HepG2 (cell line): ENCODE measurements around the gene WIPF2. TPM values are rescaled to one million over a fixed set of nuclear protein-coding genes. Genes with fewer than 3 reads are reported as not detected.

ENCODE experiments used
- ATAC-seq: fragments of 200-7000 bp; cut with Tn5 transposase; 3 replicates; pipeline ENCODE4 v1.9.1; 2020; ENCODE audit warnings: mild to moderate bottlenecking, moderate library complexity
- BruUV-seq: library from RNA; stranded (reverse); fragments of 400-500 nt; replicated peaks from 2 replicates; lab custom pipeline; 2021; lab: Mats Ljungman, UMichigan
- CTCF ChIA-PET: fragments of 300-600 bp; formaldehyde crosslinking; extraction: SDS; loops from one replicate; lab custom pipeline; 2021; ENCODE audit warnings: low total read pairs, inconsistent platforms, low intra/inter-chr PET ratio; lab: Yijun Ruan, JAX
- POLR2A ChIA-PET: fragments of 350-600 bp; sonication (Branson Sonifier 250); formaldehyde crosslinking; loops from one replicate; lab custom pipeline; 2020; ENCODE audit warnings: antibody characterized with exemption, inconsistent platforms; lab: Yijun Ruan, JAX
- DNase-seq: peaks from one replicate; pipeline ENCODE4 v3.0.0-alpha.2; 2015; ENCODE audit warnings: low spot score
- FAIRE-seq: peaks from 3 replicates; lab custom pipeline; 2011; peaks lifted over from hg19 to GRCh38; lab: Jason Lieb, UNC
- H2AFZ ChIP-seq: one replicate; pipeline ENCODE4 v1.6.1; 2011; ENCODE audit warnings: low read length, inconsistent platforms
- H3K27ac ChIP-seq: fragments of 300-600 bp; 3 replicates; pipeline ENCODE4 v1.8.0; 2011; ENCODE audit warnings: mixed run types, mild to moderate bottlenecking, mixed read lengths, low read length, inconsistent platforms; ENCODE audit not compliant: insufficient read depth; ENCODE audit errors: extremely low read length
- H3K27me3 ChIP-seq, 2 experiments: fragments of 200-600 bp in 1 of 2; 2 replicates in 1 of 2; 3 replicates in 1 of 2; pipeline versions ENCODE4 v1.6.0 to v1.8.0; 2011; ENCODE audit warnings: low read length in 2 of 2, mild to moderate bottlenecking in 2 of 2, moderate library complexity in 2 of 2, inconsistent platforms in 1 of 2; ENCODE audit not compliant: insufficient read depth in 2 of 2, control insufficient read depth in 1 of 2
- H3K36me3 ChIP-seq, 2 experiments: fragments of 200-600 bp in 1 of 2; replicated peaks in 1 of 2; 2 replicates in 1 of 2; 3 replicates in 1 of 2; pipeline versions ENCODE4 v1.5.1 to v1.8.0; 2011; ENCODE audit warnings: low read length in 2 of 2, inconsistent platforms in 1 of 2; ENCODE audit not compliant: insufficient read depth in 2 of 2, control insufficient read depth in 1 of 2
- H3K4me1 ChIP-seq: 2 replicates; pipeline ENCODE4 v1.5.1; 2012; ENCODE audit warnings: low read length, inconsistent platforms; ENCODE audit not compliant: insufficient read depth
- H3K4me2 ChIP-seq: 2 replicates; pipeline ENCODE4 v1.6.0; 2011; ENCODE audit warnings: low read depth, low read length, inconsistent platforms
- H3K4me3 ChIP-seq, 3 experiments: fragments of 200-600 bp in 1 of 3; sonication (generic), shearing (Covaris generic) in 1 of 3; replicated peaks in 1 of 3; 2 replicates each; pipeline ENCODE4 v1.5.1; 2011 to 2016; ENCODE audit warnings: low read length in 3 of 3, inconsistent platforms in 2 of 3, low read depth in 2 of 3, mild to moderate bottlenecking in 2 of 3, control low read depth in 1 of 3, mixed read lengths in 1 of 3; ENCODE audit not compliant: insufficient read depth in 1 of 3
- H3K79me2 ChIP-seq: one replicate; pipeline ENCODE4 v1.6.1; 2011; ENCODE audit warnings: low read length, inconsistent platforms; ENCODE audit not compliant: insufficient read depth
- H3K9ac ChIP-seq: 2 replicates; pipeline ENCODE4 v1.6.0; 2011; ENCODE audit warnings: mild to moderate bottlenecking, low read depth, low read length, inconsistent platforms; ENCODE audit not compliant: insufficient read depth
- H3K9me3 ChIP-seq: 2 replicates; pipeline ENCODE4 v1.5.1; 2012; ENCODE audit warnings: mild to moderate bottlenecking, low read length
- H4K20me1 ChIP-seq: 2 replicates; pipeline ENCODE4 v1.6.0; 2011; ENCODE audit warnings: inconsistent platforms, mild to moderate bottlenecking, low read length, moderate library complexity; ENCODE audit not compliant: insufficient read depth
- AKAP8 ChIP-seq: sonication (generic); formaldehyde crosslinking; IDR thresholded peaks from 2 replicates; pipeline ENCODE4 v1.5.1; 2020; ENCODE audit warnings: mild to moderate bottlenecking, missing genetic modification reagents
- KDM3A ChIP-seq: IDR thresholded peaks from 2 replicates; pipeline ENCODE4 v1.6.1; 2018; ENCODE audit warnings: low read depth, missing compliant biosample characterization
- PATZ1 ChIP-seq: sonication (generic); formaldehyde crosslinking; IDR thresholded peaks from 2 replicates; pipeline ENCODE4 v1.4.0; 2020; ENCODE audit warnings: missing genetic modification reagents
- TSC22D2 ChIP-seq: sonication (generic); formaldehyde crosslinking; IDR thresholded peaks from 2 replicates; pipeline ENCODE4 v1.5.1; 2020; ENCODE audit warnings: missing genetic modification reagents, mild to moderate bottlenecking, borderline replicate concordance
- USF2 ChIP-seq, 2 experiments: sonication (generic) in 1 of 2; formaldehyde crosslinking in 1 of 2; IDR thresholded peaks; 2 replicates each; pipeline versions ENCODE4 v1.5.1 to v1.6.1; 2011 to 2020; ENCODE audit warnings: borderline replicate concordance in 1 of 2, low read depth in 1 of 2, low read length in 1 of 2, mild to moderate bottlenecking in 1 of 2, missing genetic modification reagents in 1 of 2, moderate library complexity in 1 of 2
- ZNF276 ChIP-seq: sonication (generic); formaldehyde crosslinking; IDR thresholded peaks from 2 replicates; pipeline ENCODE4 v1.4.0; 2020; ENCODE audit warnings: mild to moderate bottlenecking, low read depth, missing genetic modification reagents
- ZNF710 ChIP-seq: sonication (generic); formaldehyde crosslinking; IDR thresholded peaks from 2 replicates; pipeline ENCODE4 v1.5.0; 2020; ENCODE audit warnings: mild to moderate bottlenecking, missing genetic modification reagents, borderline replicate concordance
- ZNF850 ChIP-seq: sonication (generic); formaldehyde crosslinking; conservative IDR thresholded peaks from 2 replicates; pipeline ENCODE4 v1.9.0; 2021; ENCODE audit warnings: mild to moderate bottlenecking, missing genetic modification reagents
- WGBS: methylation state at CpG from one replicate; pipeline ENCODE4 v1.1.6; 2017; ENCODE audit warnings: low lambda C conversion rate; 5-methylcytosine and 5-hydroxymethylcytosine counted together
- in situ Hi-C: cut with HindIII; loops from 2 replicates; pipeline ENCODE4 v1.10.0; 2017; ENCODE audit warnings: low pct_unique_long_range_greater_than_20kb; ENCODE audit not compliant: extremely low pct_ligation_motif_present
- intact Hi-C: fragments of 100-400 bp; cut with micrococcal nuclease; formaldehyde crosslinking; loops from one replicate; pipeline ENCODE4 v1.10.0; 2022; ENCODE audit not compliant: unreplicated experiment
- polyA plus RNA-seq, 8 experiments: library from polyadenylated mRNA; depleted of rRNA in 3 of 8; stranded (reverse) in 7 of 8; unstranded in 1 of 8; fragments of >200 nt; fragmentation: Illumina TruSeq in 4 of 8; extraction: Trizol in 4 of 8; gene quantifications; 2 replicates each; pipeline versions ENCODE4 v1.2.1 to v1.2.3, GENCODE V29; 2011 to 2016; ENCODE audit warnings: low read depth in 4 of 8, missing spikeins in 1 of 8, mixed read lengths in 1 of 8; ENCODE audit not compliant: insufficient read depth in 1 of 8
- total RNA-seq, 5 experiments: library from RNA; depleted of rRNA; stranded (reverse); fragments of >200 nt; fragmentation: Illumina TruSeq; extraction: Trizol; gene quantifications; 2 replicates each; pipeline ENCODE4 v1.2.3, GENCODE V29; 2016; ENCODE audit warnings: low read depth in 1 of 5

Gene WIPF2
- total and polyA plus RNA-seq, 2 of the 13 experiments (the other 11 are each of a cell fraction or from before 2014, with no cell fraction given), result 7.2 to 10.8 TPM

- TSS peak; percentile 81 for BruUV-seq
- ChIA-PET CTCF (interaction anchor here (1.2 kb wide), 1 partner anchor 15 kb away, joined by 4 read pairs; no protein-coding TSS in a partner anchor), POLR2A (interaction anchor here (0.8 to 3.8 kb wide), 20 partner anchors 8 to 1371 kb away, joined by 3 to 45 read pairs (median 4); partner anchors contain the start of genes NR1D1, PSMD3, RARA and TOP2A)
- H3K4me1 ChIP-seq, result peaks cover 89% of the 10 kb centered on the region
- intact Hi-C loops (loop anchor here (2.0 kb wide), 3 partner anchors 15 to 99 kb away; partner anchors contain the start of gene TOP2A), in situ Hi-C loops (loop anchor here (5.0 kb wide), 2 partner anchors 35 to 100 kb away; partner anchors contain the start of gene TOP2A)
- no peaks in the 10 kb centered on the region for H3K36me3 ChIP-seq
- no peaks in the 10 kb centered on the region; a peak in 1 of 5 replicates for H3K27me3 ChIP-seq
- peak overlapping the region; percentile 86 to 95 (median 86) for H3K4me3 ChIP-seq
- peaks cover 27% of the 10 kb centered on the region for H3K79me2 ChIP-seq
- FAIRE-seq (peak; percentile 37), ATAC-seq (peak; percentile 42), DNase-seq (peak; percentile 64)
- peak overlapping the region; percentile 72 for H3K9ac ChIP-seq
- peak overlapping the region; percentile 100 for H3K4me2 ChIP-seq
- H3K27ac ChIP-seq, result peak overlapping the region; percentile 45
- under 1% methylated on average over 6 of the region's 6 CpGs for WGBS
- H2AFZ ChIP-seq, result peak overlapping the region; percentile 30
- H3K9me3 ChIP-seq, result no peaks in the 10 kb centered on the region
- no peaks in the 10 kb centered on the region; the same call in 1 of the 2 replicates for H4K20me1 ChIP-seq
- 0 out of 2 replicates have a peak, but pooled peaks have one; percentile 3 for TF ChIP-seq KDM3A (CRISPR knock-in tag)
- TF ChIP-seq ZNF850 (CRISPR knock-in tag), result 0 out of 2 replicates have a peak, but pooled peaks have one; percentile 11
- TF ChIP-seq ZNF710, result no peak
- TF ChIP-seq AKAP8 (CRISPR knock-in tag), result 0 out of 2 replicates have a peak, but pooled peaks have one; percentile 33
- no peak for TF ChIP-seq PATZ1 (CRISPR knock-in tag)
- TF ChIP-seq ZNF276 (CRISPR knock-in tag), result no peak
- TF ChIP-seq TSC22D2 (CRISPR knock-in tag), result 0 out of 2 replicates have a peak, but pooled peaks have one; percentile 11
- TF ChIP-seq USF2 (IDR thresholded peaks at IDR 0.05; ENCODE audit: low read depth, low read length), result no peak
- TF ChIP-seq USF2 (CRISPR knock-in tag; IDR thresholded peaks at IDR 0.05; ENCODE audit: borderline replicate concordance), result no peak
Measured at GRCh38 chr17:40317345-40317873, 98.3 kb downstream of the WIPF2 start.
